GM21723 (cell line): Measurements from ENCODE around the gene IFT20.

Experiments used
- ATAC-seq: cut with Tn5 transposase; IDR thresholded peaks from one replicate; pipeline ENCODE4 v1.9.1; 2021; ENCODE audit warnings: mild to moderate bottlenecking, moderate library complexity; ENCODE audit not compliant: unreplicated experiment

Gene IFT20

GRCh38 chr17:28338056-28338768, 2.9 kb upstream of the IFT20 start:
- ATAC-seq: no peak

GRCh38 chr17:28335959-28336871, 943 bp upstream of the IFT20 start:
- ATAC-seq: no peak

DNA sequence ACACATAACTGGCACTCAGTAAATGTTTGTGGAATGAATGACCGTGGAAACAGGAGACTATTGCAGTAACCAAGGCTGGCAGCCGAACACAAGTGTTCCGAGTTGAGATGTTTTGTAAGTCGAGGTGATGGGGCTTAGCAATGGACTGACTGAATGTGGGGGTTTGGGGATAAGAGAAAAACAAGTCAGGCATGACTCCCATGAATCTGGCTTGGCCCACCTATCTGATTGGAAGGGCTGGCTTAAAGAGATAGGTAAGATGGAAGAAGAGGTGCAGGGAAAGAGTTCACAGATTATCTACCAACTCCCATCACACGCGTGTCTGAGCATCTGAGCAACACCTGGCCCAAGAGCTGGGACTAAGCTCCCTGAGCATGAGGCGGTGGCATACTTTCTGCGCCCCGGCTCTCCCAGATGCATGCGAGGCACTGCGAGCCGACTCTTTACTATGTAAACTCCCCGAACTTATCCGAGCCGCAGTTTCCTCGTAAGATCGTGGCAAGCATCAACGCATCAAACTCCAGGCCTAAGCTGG, 539 bp downstream of the IFT20 start:
- no peak for ATAC-seq

DNA sequence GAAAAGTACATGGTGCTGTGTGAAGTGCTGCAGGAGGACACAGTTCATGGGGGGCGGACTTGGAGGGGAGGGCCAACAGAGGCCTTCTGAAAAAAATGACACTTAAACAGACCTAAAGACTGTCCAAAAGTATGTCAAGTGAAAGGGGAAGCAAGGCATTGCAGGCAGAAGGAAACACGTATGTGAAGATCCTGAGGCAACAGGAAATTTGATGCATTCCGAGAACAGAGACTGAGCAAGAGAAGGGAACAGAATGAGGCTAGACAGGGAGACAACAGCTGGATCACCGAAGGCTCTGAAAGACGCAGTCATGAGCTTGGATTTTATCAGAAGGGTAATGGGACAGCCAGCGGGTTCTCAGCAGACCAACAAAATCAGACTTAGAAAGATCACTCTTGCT, 1.1 kb downstream of the IFT20 start:
- ATAC-seq: no peak

DNA sequence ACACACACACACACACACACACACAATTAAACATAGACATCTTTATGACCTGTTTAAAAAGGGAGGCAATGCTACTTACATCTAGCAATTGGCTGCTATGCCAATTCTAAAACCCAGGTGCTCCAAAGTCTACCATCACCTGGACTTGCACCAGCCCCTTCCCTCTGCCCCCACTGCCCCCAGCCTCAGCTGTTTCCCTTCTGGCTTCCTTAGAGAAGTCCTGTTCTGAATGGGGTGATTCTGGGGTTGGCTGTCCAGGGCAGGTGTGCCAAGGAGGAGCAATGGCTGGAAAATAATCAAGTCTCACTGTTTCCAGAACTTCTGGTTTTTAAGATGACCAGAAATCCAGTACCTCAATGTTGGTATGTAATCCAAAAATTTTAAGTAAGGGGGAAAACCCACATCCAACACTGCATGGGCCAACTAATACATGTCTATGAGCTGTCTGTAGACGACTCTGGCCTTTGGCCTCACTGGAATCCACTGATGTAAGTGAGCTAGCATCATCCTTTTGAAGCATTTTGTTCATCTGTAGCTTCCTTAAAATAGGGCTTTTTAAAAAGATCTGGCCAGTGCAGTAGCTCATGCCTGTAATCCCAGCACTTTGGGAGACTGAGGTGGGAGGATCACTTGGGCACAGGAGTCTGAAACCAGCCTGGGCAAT, 2.1 kb downstream of the IFT20 start:
- ATAC-seq: no peak

- no peak for ATAC-seq
Observed at GRCh38 chr17:28331891-28332420, 3.3 kb downstream of the IFT20 start.

DNA sequence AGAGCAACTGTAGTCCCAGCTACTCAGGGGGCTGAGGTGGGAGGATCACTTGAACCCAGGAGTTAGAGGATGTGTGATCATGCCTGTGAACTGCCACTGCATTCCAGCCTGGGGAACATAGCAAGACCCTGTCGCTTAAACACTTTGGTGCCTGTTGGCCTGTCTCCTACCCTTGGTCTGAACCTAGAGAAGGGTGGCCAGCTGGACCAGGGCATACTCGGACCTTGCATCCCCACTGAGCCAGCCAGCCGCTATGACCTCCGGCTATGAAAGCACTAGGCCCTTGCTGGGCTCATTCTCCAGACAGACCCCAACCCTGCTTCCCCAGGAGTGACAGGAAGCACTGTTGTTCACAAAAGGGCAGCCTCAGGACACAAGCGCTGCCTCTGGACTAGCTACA, 4.6 kb downstream of the IFT20 start:
- no peak for ATAC-seq

- ATAC-seq: no peak
Observed at GRCh38 chr17:28328325-28328724, 6.9 kb downstream of the IFT20 start.

DNA sequence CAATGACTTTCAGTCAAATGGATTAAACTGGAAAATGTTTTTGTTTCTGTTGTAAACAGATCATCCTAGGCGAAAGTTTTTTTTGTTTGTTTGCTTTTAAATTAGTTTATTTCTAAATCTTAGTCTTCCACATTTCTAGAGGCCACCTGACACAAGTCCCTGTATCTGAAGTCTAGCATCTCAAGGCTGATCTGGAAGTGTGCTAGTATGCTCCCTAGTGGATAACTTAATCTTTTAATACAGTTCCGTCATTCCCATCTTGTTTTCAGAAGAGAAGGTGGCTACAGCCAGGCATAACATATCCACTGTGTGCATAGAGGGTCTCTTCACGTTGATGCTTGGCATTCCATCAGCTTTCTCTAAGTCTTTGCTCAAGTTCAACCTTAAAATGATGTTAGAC, 7.6 kb downstream of the IFT20 start:
- no peak for ATAC-seq

DNA sequence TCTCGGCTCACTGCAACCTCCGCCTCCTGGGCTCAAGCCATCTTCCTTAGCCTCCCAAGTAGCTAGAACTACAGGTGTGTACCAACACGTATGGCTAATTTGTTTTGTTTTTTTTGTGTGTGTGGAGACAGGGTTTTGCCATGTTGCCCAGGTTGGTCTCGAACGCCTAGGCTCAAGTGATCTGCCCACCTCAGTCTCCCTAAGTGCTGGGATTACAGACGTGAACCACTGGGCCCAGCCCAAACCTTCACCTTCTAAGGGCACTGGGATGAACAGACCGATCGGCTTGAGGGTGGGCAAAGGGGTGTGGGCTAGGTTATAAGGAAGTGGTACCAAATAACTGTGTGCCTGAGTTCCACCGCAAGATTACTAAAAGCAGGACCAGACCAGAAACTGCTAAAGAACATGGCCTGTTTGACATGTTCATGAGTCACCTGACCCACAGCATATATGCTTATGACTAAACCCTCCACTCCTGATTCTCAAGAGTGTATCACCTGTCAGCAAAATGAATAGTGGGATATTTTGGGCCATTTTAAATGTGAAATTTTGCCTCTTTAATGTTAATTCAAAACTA, 8.2 kb downstream of the IFT20 start:
- no peak for ATAC-seq

- no peak for ATAC-seq
Observed at GRCh38 chr17:28326114-28326513, 9.2 kb downstream of the IFT20 start.

DNA sequence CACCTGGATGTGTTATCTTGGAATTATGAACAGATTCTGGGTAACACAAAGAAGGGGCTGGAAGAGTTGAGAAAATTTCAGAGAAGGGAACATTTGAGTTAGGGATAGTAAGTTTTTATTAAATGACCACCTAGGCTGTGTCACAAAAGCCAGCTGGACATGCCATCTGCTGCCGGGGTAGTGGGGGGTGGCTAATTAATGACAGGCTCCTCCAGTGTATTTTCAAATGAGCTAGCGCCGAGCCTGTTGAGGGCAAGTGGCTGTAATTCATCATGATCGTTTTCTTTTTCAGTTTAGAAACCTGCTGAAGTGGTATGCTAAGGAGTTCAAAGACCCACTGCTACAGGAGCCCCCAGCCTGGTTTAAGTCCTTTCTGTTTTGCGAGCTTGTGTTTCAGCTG, 10.1 kb downstream of the IFT20 start:
- no peak for ATAC-seq

DNA sequence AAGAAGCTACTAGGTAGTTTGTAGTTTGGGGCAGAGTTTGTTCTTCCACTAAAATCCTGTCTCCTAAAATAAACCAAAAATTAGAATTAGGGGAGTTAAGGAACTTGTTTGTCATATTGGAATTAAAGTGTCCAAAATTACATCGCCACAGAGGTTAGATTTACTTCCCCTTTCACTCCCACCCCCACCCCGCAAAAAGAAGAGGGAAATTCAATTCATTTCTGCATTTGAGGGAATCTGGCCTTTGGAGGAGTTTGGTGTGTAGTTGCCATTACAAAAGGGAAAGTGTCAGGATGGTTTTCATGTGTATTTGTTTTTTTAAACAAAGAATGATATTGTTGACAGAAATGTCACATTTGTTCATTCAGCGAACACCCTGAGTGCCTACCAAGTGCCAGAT, 10.5 kb downstream of the IFT20 start:
- ATAC-seq: no peak

DNA sequence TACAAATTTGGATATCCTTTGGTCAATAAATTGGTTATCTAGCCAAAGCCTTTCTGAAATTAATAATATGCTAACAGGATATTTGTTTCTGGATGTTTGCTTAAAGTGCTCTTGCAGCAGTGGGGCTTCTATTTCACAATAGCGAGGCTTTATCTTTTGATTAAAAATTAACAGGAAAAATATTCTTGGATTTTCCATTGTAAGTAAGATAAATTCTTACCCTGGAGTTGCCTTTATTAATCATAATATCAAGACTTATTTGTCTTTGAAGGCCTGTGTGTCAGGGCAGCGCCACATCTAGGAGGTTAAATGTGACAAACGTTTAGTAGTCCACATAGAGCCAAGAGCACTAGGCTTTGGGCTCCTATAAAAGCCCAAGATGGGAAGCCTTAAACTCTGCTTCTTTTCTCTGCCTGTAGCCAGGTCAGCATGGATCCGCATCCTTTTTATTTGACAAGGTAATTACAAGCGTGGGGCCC, 11.0 kb downstream of the IFT20 start:
- no peak for ATAC-seq

DNA sequence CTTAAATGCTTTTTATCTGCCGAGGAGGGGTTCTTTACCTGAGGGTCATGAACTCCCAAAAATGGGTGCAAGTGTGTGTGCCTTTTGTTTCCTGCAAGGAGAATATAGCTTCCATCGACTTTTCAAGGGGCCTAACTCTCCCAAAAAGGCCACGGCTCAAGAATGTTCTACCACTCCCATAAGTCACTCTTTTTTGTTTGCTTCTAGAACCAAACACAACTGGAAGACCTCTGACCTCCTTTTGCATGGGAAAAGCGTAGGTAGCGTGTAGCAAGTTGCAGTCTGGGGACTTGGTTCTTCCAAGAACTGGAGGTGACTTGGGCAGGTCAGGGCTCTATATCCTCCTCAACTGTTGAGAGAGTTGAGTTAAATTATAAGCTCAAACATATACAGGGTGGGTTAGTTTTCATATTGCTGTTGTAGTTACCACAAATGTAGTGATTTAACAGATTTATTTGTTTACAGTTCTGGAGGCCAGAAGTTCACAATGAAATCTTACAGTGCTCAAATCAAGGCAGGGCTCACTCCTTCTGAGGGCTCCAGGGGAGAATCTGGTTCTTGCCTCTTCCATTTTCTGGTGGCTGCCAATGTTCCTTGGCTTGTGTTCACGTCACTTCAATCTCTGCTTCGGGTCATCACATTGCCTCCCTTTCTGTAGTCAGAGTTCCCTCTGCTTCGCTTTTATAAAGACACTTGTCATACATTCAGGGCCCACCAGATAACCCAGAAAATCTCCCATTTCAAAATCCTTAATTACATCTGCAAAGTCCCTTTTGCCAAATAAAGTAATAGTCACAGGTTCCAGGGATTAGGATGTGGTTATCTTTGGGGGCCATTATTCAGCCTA, 14.8 kb downstream of the IFT20 start:
- ATAC-seq: no peak

DNA sequence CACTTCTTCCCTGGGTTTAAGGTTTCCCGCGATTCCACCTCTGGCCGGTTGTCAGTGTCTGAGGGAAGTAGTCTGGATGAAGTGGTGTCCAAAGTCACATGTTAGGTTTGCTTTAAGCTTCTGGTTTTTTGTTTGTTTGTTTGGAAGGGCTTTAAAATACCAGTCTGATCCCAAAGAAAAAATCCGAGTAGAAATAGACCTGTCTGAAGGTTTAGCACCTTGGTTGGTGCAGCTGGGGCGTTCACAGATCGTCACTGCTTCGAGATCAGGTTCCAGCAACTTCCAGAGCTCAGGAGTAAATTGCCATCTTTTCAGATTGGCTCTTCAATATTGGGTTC, 15.7 kb downstream of the IFT20 start:
- no peak for ATAC-seq

- peak; percentile 93 for ATAC-seq
Observed at GRCh38 chr17:28318759-28319597, 16.3 kb downstream of the IFT20 start, which contains the start of gene TMEM97. Gene TMEM97 (plus strand): TSS chr17:28319200. CDS start chr17:28319240, 40 bp downstream.

GRCh38 chr17:28317966-28318758, 17.1 kb downstream of the IFT20 start:
- peak; percentile 9 for ATAC-seq
